ENCODE results near the gene TAF4B.

The TAF4B gene

DNA sequence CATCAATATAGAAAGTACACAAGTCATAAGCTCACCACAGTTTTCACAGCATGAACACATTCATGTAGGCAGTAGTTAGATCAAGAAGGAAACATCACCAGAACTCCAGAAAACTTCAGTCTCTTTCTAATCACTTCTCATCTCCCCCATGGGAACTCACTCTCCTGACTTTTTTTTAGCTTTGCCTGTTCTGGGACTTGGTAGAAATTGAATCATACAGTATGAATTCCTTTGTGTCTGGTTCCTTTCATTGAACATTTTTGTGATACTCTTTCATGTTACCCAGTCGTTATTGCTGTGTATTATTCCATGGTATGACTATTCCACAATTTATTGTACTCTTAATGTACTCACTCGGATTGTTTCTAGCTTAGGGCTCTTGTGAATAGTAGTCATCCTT is 160.2 kb downstream of the TAF4B start:
- no peaks in the 10 kb centered on the region for H3K4me1 ChIP-seq (ENCODE audit: insufficient read depth, low read length)
- H3K4me3 ChIP-seq (ENCODE audit: low read depth in 1 of 2, low read length in 2 of 2): no peak overlapping the region
- H3K27me3 ChIP-seq (ENCODE audit: control insufficient read depth in 1 of 2, insufficient read depth in 2 of 2, low read length in 2 of 2): no peaks in the 10 kb centered on the region
- H3K9me3 ChIP-seq (ENCODE audit: low read length): no peaks in the 10 kb centered on the region
- no peaks in the 10 kb centered on the region for H3K36me3 ChIP-seq (ENCODE audit: insufficient read depth, low read length)
- H3K27ac ChIP-seq (ENCODE audit: low read depth, low read length): no peak overlapping the region
- H3K9ac ChIP-seq (ENCODE audit: low read length): no peak overlapping the region

DNA sequence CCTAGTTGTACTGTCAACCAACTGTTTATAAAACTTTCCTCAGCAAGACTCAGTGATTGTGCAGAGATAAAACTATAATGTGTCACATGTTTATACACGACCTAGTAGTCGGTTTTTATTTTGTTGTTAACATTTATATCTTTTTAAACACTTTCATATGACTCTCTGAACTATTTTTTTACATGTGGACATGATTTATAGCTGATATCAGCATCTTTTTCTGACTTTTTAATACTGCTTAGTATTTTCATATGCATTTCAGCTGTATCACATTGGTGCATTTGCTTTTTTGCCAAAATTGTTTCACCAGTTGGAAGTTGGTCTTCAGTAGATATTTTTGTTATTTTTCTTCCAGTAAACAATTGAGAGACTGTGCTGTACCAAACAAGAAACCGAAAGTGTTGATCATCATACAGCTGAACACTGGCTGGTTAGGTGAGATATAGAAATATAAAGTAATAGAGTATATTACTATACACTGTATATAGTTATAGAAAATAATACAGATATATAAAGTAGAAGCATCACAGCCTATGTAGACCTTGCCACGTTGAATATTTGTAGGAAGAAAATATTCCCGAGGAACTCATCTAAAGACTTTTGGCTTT is 167.9 kb downstream of the TAF4B start:
- H3K4me1 ChIP-seq (ENCODE audit: insufficient read depth, low read length): no peaks in the 10 kb centered on the region
- H3K9ac ChIP-seq (ENCODE audit: low read length): no peak overlapping the region
- H3K27me3 ChIP-seq (ENCODE audit: control insufficient read depth in 1 of 2, insufficient read depth in 2 of 2, low read length in 2 of 2): no peaks in the 10 kb centered on the region
- no peak overlapping the region for H3K4me3 ChIP-seq (ENCODE audit: low read depth in 1 of 2, low read length in 2 of 2)
- no peak overlapping the region for H3K27ac ChIP-seq (ENCODE audit: low read depth, low read length)
- no peaks in the 10 kb centered on the region for H3K9me3 ChIP-seq (ENCODE audit: low read length)
- no peaks in the 10 kb centered on the region for H3K36me3 ChIP-seq (ENCODE audit: insufficient read depth, low read length)

GRCh38 chr18:26397019-26397418 is 170.8 kb downstream of the TAF4B start:
- Histone ChIP-seq H3K27me3 (ENCODE audit: control insufficient read depth in 1 of 2, insufficient read depth in 2 of 2, low read length in 2 of 2) (no peaks in the 10 kb centered on the region), H3K9me3 (ENCODE audit: low read length) (no peaks in the 10 kb centered on the region), H3K9ac (ENCODE audit: low read length) (no peak overlapping the region), H3K36me3 (ENCODE audit: insufficient read depth, low read length) (no peaks in the 10 kb centered on the region), H3K4me1 (ENCODE audit: insufficient read depth, low read length) (no peaks in the 10 kb centered on the region), H3K27ac (ENCODE audit: low read depth, low read length) (no peak overlapping the region), H3K4me3 (ENCODE audit: low read depth in 1 of 2, low read length in 2 of 2) (no peak overlapping the region)

DNA sequence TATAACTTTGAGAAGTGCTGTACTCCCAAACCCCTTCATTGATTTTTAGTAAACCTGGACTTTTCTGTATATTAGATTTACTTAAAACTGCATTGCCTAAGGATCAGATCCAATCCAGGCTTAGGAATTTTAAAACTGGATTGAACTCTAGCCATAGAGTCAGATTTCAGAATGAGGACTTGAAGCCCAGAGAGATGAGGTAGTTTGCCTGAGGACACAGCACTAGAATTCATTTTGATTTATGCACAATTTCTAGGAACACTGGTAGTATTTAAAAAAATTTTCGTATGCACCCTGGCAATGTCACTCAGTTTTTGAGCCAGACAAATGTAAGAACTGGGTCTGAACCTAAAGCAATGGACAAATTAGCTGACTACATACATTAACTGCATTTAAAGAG is 177.2 kb downstream of the TAF4B start:
- no peaks in the 10 kb centered on the region for H3K27me3 ChIP-seq (ENCODE audit: control insufficient read depth in 1 of 2, insufficient read depth in 2 of 2, low read length in 2 of 2)
- H3K36me3 ChIP-seq (ENCODE audit: insufficient read depth, low read length): no peaks in the 10 kb centered on the region
- H3K4me3 ChIP-seq (ENCODE audit: low read depth in 1 of 2, low read length in 2 of 2): no peak overlapping the region
- H3K9ac ChIP-seq (ENCODE audit: low read length): no peak overlapping the region
- H3K4me1 ChIP-seq (ENCODE audit: insufficient read depth, low read length): no peaks in the 10 kb centered on the region
- H3K27ac ChIP-seq (ENCODE audit: low read depth, low read length): no peak overlapping the region
- no peaks in the 10 kb centered on the region for H3K9me3 ChIP-seq (ENCODE audit: low read length)

DNA sequence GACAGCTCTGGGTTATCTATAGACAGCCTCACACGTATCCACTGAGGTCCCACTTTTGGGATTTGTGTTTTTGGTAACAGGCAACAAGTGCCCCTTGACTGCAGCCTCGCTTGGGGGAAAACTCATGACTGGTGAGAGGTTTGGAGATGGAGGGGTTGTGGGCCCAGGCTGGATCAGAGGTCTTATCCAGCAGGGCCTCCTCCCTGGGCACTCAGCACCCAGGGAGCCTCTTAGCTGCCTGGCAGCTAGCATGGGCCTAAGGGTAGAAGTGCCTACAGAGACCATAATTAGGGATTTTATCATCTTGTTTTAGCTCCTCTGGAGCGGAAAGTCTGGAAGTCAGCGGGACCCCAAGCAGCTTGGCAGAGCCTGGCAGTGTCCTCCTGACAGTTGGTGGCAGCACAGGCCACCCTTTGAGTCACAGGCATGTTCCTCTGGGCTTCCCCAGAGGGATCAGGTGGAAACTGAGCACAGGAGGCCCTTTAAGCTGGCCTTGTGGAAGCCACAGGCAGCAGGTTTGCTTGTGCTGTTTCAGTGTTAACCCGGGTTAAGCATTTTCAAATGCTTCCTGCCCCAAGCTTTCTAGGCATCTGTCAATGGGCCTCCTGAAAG is 179.1 kb downstream of the TAF4B start:
- H3K4me1 ChIP-seq (ENCODE audit: insufficient read depth, low read length): no peaks in the 10 kb centered on the region
- H3K9ac ChIP-seq (ENCODE audit: low read length): no peak overlapping the region
- no peak overlapping the region for H3K27ac ChIP-seq (ENCODE audit: low read depth, low read length)
- no peak overlapping the region for H3K4me3 ChIP-seq (ENCODE audit: low read depth in 1 of 2, low read length in 2 of 2)
- no peaks in the 10 kb centered on the region for H3K36me3 ChIP-seq (ENCODE audit: insufficient read depth, low read length)
- H3K9me3 ChIP-seq (ENCODE audit: low read length): no peaks in the 10 kb centered on the region
- H3K27me3 ChIP-seq (ENCODE audit: control insufficient read depth in 1 of 2, insufficient read depth in 2 of 2, low read length in 2 of 2): no peaks in the 10 kb centered on the region

- Histone ChIP-seq H3K9me3 (ENCODE audit: low read length) (no peaks in the 10 kb centered on the region), H3K9ac (ENCODE audit: low read length) (no peak overlapping the region), H3K27ac (ENCODE audit: low read depth, low read length) (no peak overlapping the region), H3K36me3 (ENCODE audit: insufficient read depth, low read length) (no peaks in the 10 kb centered on the region), H3K4me1 (ENCODE audit: insufficient read depth, low read length) (no peaks in the 10 kb centered on the region), H3K4me3 (ENCODE audit: low read depth in 1 of 2, low read length in 2 of 2) (no peak overlapping the region), H3K27me3 (ENCODE audit: control insufficient read depth in 1 of 2, insufficient read depth in 2 of 2, low read length in 2 of 2) (no peaks in the 10 kb centered on the region)
Measured at GRCh38 chr18:26406324-26406723, 180.1 kb downstream of the TAF4B start.

DNA sequence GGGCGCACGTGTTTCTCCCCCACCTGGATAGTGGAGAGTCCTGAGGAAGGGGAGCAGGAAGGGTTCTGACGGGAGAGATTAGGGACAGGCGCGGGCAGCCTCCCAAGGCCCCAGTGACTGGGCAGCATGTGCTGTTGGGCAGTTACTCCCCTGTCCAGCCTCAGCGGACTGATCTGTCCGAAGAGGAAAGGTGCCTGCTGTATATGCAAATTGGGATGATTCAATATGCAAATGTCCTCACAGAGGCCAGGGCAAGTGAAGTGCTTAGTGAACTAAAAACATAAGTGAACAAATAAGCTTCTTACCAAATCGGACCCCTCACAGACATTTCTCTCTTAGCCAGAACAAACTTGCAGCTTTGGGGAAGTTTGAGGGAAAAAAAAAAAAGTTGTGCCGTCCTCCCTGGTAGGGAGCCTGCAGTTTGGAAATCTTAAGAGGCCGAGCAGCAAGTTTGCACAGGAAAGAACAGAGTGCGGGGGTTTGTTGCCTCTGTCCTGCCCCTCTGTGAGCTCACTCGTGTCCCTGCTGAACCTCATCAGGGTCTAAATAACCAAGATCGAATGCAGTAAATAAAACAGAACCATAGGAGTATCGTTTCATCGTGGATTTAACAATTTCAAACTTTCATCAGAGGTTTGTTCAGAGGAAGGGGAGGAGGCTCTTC is 180.7 kb downstream of the TAF4B start:
- no peaks in the 10 kb centered on the region for H3K27me3 ChIP-seq (ENCODE audit: control insufficient read depth in 1 of 2, insufficient read depth in 2 of 2, low read length in 2 of 2)
- H3K4me3 ChIP-seq (ENCODE audit: low read depth in 1 of 2, low read length in 2 of 2): no peak overlapping the region
- no peak overlapping the region for H3K9ac ChIP-seq (ENCODE audit: low read length)
- no peaks in the 10 kb centered on the region for H3K9me3 ChIP-seq (ENCODE audit: low read length)
- no peaks in the 10 kb centered on the region for H3K36me3 ChIP-seq (ENCODE audit: insufficient read depth, low read length)
- no peak overlapping the region for H3K27ac ChIP-seq (ENCODE audit: low read depth, low read length)
- H3K4me1 ChIP-seq (ENCODE audit: insufficient read depth, low read length): no peaks in the 10 kb centered on the region

DNA sequence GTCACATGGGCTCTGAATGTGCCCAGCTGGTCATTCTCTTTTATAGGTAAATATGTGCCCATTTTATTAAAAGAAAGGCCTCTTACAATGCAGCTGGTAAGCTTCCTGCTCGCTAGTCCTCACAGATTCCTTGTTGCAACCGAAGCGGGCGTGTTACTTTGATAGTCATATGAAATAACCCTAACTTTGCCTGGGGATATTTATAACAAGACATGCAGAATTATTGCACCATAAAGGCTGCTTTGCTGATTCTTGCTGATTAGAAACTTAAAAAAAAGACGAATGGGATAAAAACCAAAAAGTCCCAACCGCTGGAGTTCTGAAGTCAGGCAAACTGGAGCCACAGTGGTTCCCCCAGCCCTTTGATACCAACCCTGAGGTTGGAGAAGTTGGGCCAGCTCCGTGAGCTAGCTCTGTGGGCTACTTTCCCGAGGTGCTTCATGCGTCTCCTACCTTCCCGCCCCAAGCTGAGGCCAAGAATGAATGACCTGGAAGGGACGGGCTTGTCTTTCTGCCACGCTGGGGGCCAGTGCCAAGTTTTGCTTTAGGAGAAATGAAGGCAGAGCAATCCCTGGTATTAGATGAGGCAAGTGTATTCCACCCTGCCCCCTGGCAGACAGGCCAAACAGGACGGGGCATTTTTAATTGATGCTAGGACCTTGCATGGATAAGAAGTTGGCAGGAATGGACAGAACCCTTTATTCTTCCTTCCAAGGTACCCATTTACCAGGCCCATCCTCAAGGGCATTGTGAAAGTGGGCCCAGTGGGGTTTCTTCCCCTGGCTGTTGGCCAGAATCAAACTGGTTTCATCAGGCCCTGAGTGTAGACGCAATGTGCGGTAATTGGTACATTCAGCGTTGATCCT is 181.7 kb downstream of the TAF4B start:
- H3K27ac ChIP-seq (ENCODE audit: low read depth, low read length): no peak overlapping the region
- H3K4me1 ChIP-seq (ENCODE audit: insufficient read depth, low read length): no peaks in the 10 kb centered on the region
- no peak overlapping the region for H3K9ac ChIP-seq (ENCODE audit: low read length)

GRCh38 chr18:26409091-26409490 is 182.8 kb downstream of the TAF4B start:
- no peaks in the 10 kb centered on the region for H3K27me3 ChIP-seq (ENCODE audit: control insufficient read depth in 1 of 2, insufficient read depth in 2 of 2, low read length in 2 of 2)
- H3K4me1 ChIP-seq (ENCODE audit: insufficient read depth, low read length): no peaks in the 10 kb centered on the region
- no peak overlapping the region for H3K27ac ChIP-seq (ENCODE audit: low read depth, low read length)
- H3K4me3 ChIP-seq (ENCODE audit: low read depth in 1 of 2, low read length in 2 of 2): no peak overlapping the region
- no peak overlapping the region for H3K9ac ChIP-seq (ENCODE audit: low read length)
- no peaks in the 10 kb centered on the region for H3K36me3 ChIP-seq (ENCODE audit: insufficient read depth, low read length)
- H3K9me3 ChIP-seq (ENCODE audit: low read length): no peaks in the 10 kb centered on the region

More for the DNA sequence above, 181.7 kb downstream of the TAF4B start:
- H3K27me3 ChIP-seq (ENCODE audit: control insufficient read depth in 1 of 2, insufficient read depth in 2 of 2, low read length in 2 of 2): no peaks in the 10 kb centered on the region
- H3K4me3 ChIP-seq (ENCODE audit: low read depth in 1 of 2, low read length in 2 of 2): no peak overlapping the region
- no peaks in the 10 kb centered on the region for H3K9me3 ChIP-seq (ENCODE audit: low read length)
- no peaks in the 10 kb centered on the region for H3K36me3 ChIP-seq (ENCODE audit: insufficient read depth, low read length)

GRCh38 chr18:26414901-26415440 is 188.7 kb downstream of the TAF4B start:
- no peaks in the 10 kb centered on the region for H3K4me1 ChIP-seq (ENCODE audit: insufficient read depth, low read length)
- H3K9me3 ChIP-seq (ENCODE audit: low read length): no peaks in the 10 kb centered on the region
- H3K36me3 ChIP-seq (ENCODE audit: insufficient read depth, low read length): no peaks in the 10 kb centered on the region
- no peak overlapping the region for H3K9ac ChIP-seq (ENCODE audit: low read length)
- H3K27me3 ChIP-seq (ENCODE audit: control insufficient read depth in 1 of 2, insufficient read depth in 2 of 2, low read length in 2 of 2): no peaks in the 10 kb centered on the region
- H3K27ac ChIP-seq (ENCODE audit: low read depth, low read length): no peak overlapping the region
- H3K4me3 ChIP-seq (ENCODE audit: low read depth in 1 of 2, low read length in 2 of 2): no peak overlapping the region

- Histone ChIP-seq H3K27me3 (ENCODE audit: control insufficient read depth in 1 of 2, insufficient read depth in 2 of 2, low read length in 2 of 2) (no peaks in the 10 kb centered on the region), H3K27ac (ENCODE audit: low read depth, low read length) (no peak overlapping the region), H3K9me3 (ENCODE audit: low read length) (no peaks in the 10 kb centered on the region), H3K36me3 (ENCODE audit: insufficient read depth, low read length) (no peaks in the 10 kb centered on the region), H3K4me3 (ENCODE audit: low read depth in 1 of 2, low read length in 2 of 2) (no peak overlapping the region), H3K4me1 (ENCODE audit: insufficient read depth, low read length) (no peaks in the 10 kb centered on the region), H3K9ac (ENCODE audit: low read length) (no peak overlapping the region)
Measured at GRCh38 chr18:26415631-26416030, 189.4 kb downstream of the TAF4B start.
